Dendritic cell treated with granulocyte-macrophage colony-stimulating factor and Interleukin-4, amounts not matched to agents 40 ng/mL and 50 ng/mL, for 4 days (primary cell): ENCODE measurements around the gene HSPA9.

Experiments used
- H3K27ac Mint-ChIP-seq: one replicate; pipeline ENCODE4 v1.8.0; 2022; ENCODE audit warnings: mild to moderate bottlenecking, mixed read lengths
- H3K27me3 Mint-ChIP-seq: one replicate; pipeline ENCODE4 v1.8.0; 2022; ENCODE audit warnings: mild to moderate bottlenecking, mixed read lengths
- H3K36me3 Mint-ChIP-seq: one replicate; pipeline ENCODE4 v1.8.0; 2022; ENCODE audit warnings: low read depth, mixed read lengths
- H3K4me1 Mint-ChIP-seq: one replicate; pipeline ENCODE4 v1.8.0; 2022; ENCODE audit warnings: low read depth, mixed read lengths
- H3K4me3 Mint-ChIP-seq: one replicate; pipeline ENCODE4 v1.8.0; 2022; ENCODE audit warnings: mild to moderate bottlenecking, moderate library complexity, mixed read lengths
- H3K9me3 Mint-ChIP-seq: one replicate; pipeline ENCODE4 v1.8.0; 2022; ENCODE audit warnings: mixed read lengths
- intact Hi-C: fragments of 100-400 bp; cut with micrococcal nuclease; formaldehyde crosslinking; loops from one replicate; pipeline ENCODE4 v1.15.0; 2022

Gene HSPA9

DNA sequence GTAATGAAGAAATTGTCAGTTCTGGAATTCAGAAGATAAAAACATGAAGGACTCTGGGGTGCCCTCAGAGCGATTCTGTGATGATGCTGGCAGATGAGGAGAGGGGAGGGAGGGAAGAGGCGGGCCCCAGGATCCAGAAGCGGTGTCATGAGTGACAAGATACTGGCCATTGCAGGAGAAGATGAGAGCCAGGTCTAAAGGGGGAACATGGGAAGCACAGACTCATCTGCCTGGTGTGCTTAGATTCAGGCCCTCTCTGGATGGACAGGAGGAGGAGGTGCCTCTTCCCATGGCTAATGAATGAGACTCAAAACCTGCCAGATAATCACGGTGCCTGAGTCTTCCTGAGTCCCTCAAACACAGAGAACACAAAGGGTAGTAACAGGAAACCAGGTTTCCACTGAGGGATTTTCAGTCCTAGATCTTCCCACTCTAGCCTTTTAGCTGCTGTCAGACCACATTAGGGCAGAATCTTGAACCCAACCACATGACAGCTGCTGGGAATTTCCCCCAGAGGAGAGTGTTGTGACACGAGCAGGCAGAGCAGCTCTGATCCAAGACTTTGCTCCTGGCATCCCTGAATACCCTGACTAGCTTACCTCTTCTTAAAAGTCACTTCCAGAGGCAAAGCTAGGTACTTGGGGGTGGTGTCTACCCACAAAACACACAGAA, 28.2 kb upstream of the HSPA9 start:
- Mint-ChIP-seq H3K27ac (no peak overlapping the region), H3K27me3 (peaks cover 2% of the 10 kb centered on the region), H3K4me3 (no peak overlapping the region), H3K4me1 (peaks cover 39% of the 10 kb centered on the region), H3K36me3 (no peaks in the 10 kb centered on the region), H3K9me3 (no peaks in the 10 kb centered on the region)
- intact Hi-C loops: no loop called here

DNA sequence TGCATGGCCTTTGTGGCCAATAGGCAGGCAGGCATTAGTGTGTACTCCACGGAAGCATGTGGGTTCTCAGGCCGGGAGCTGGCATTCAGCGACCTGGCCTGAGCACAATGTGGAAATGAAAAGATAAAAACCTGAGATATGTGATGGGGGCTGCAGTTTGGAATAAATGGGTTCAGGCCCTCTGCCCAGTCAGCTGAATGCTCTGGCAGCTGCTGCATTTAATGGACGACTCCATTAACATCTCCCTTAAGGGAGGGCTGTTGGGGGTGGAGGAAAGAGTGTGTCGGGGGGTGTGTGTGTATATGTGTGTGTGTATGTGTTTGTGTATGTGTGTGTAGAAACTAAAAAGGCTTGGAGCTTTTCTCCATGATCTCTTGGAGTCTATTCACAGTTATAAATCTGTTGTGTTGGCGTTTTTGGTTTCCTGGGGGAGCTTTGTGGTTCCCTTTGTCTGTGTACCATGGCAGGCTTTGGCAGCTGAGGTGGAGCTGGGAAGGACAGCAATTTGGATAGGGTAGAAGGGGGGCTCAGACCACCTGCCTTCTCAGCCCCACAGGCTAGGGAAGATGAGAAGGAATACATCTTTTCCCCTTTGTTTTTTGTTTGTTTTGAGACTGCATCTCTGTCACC, 27.3 kb upstream of the HSPA9 start:
- H3K27me3 Mint-ChIP-seq: peaks cover 2% of the 10 kb centered on the region

DNA sequence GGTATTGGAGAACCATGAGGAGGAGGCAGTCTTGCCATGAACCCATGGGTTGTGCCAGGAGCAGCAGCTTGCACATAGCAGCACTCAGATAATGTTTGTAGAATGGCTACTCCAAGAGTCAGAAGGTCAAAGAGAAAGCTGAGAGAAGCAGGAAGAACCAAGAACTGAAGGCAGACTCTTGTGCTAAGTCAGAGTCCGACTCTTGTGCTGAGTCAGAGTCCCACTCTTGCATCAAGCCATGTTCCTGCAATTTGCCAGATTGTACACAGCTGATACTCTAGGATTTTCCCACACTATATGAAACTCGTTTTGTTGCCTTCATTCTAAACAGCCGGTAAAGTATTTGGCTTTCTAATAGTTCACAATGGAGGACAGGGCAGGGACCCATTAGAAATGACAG, 26.2 kb upstream of the HSPA9 start:
- intact Hi-C loops: no loop called here
- Mint-ChIP-seq H3K27me3 (peaks cover 2% of the 10 kb centered on the region), H3K27ac (no peak overlapping the region), H3K4me3 (no peak overlapping the region), H3K36me3 (no peaks in the 10 kb centered on the region), H3K4me1 (peaks cover 37% of the 10 kb centered on the region), H3K9me3 (no peaks in the 10 kb centered on the region)

More for the DNA sequence above, 27.3 kb upstream of the HSPA9 start:
- Mint-ChIP-seq H3K27ac (no peak overlapping the region), H3K4me1 (peaks cover 39% of the 10 kb centered on the region), H3K9me3 (no peaks in the 10 kb centered on the region), H3K36me3 (no peaks in the 10 kb centered on the region), H3K4me3 (no peak overlapping the region)
- intact Hi-C loops: no loop called here

DNA sequence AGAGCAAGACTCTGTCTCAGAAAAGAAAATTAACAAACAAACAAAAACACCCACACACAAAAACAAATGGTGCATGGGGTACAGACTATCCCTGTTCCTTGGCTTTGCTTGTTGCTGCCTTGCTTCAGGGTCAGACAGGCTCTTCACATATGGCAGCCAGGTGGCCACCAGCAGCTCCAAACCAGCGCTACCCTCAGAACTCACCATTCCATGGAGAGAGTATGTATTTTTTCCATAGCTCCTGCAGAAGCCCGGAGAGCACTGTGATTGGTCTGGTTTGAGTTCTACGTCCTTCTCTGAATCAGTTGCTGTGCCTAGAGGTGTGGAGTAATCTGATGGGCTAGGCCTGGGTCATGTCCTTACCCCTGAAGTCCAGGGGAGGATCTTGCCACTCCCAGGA, 25.2 kb upstream of the HSPA9 start:
- Mint-ChIP-seq H3K36me3 (no peaks in the 10 kb centered on the region), H3K27ac (no peak overlapping the region), H3K4me3 (no peak overlapping the region), H3K27me3 (peaks cover 2% of the 10 kb centered on the region), H3K4me1 (peaks cover 27% of the 10 kb centered on the region), H3K9me3 (no peaks in the 10 kb centered on the region)
- intact Hi-C loops: no loop called here

DNA sequence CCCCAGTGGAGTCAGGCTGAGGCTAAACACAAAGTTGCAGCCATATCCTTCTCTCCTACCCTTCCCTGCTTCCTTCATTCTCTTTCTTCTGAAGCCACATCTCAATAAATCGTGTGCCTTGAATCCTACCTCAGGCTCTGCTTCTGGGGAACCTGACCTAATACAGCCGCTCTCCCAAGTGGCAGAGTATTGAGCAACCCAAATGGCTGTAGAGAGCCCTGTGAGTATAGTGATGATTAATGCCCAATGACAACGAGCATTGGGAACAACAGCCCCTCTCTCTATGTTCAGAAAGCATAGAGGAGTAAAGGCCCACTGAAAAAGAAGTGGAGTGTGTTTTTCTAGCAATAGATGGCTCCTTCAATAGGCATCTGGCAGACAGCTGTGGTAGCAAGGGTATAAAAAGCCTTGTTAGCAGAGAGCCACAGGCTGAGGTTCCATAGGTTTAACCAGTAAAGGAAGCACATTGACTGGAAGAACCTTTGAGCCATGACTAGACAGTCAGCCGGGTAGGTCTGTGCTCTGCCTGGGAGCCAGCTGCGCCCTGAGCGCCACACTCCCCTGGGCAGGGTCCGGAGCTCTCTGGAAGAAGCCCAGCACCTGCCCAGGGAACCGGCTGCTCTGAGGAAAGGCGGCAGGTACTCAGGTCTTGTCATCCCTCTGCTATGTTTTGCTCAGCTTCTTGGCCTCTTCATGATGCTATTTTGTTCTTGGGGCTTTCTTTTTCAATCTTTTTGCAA, 22.6 kb upstream of the HSPA9 start:
- Mint-ChIP-seq H3K4me3 (no peak overlapping the region), H3K27me3 (peaks cover 2% of the 10 kb centered on the region), H3K9me3 (no peaks in the 10 kb centered on the region), H3K4me1 (peaks cover 6% of the 10 kb centered on the region), H3K36me3 (no peaks in the 10 kb centered on the region), H3K27ac (no peak overlapping the region)
- intact Hi-C loops: no loop called here

DNA sequence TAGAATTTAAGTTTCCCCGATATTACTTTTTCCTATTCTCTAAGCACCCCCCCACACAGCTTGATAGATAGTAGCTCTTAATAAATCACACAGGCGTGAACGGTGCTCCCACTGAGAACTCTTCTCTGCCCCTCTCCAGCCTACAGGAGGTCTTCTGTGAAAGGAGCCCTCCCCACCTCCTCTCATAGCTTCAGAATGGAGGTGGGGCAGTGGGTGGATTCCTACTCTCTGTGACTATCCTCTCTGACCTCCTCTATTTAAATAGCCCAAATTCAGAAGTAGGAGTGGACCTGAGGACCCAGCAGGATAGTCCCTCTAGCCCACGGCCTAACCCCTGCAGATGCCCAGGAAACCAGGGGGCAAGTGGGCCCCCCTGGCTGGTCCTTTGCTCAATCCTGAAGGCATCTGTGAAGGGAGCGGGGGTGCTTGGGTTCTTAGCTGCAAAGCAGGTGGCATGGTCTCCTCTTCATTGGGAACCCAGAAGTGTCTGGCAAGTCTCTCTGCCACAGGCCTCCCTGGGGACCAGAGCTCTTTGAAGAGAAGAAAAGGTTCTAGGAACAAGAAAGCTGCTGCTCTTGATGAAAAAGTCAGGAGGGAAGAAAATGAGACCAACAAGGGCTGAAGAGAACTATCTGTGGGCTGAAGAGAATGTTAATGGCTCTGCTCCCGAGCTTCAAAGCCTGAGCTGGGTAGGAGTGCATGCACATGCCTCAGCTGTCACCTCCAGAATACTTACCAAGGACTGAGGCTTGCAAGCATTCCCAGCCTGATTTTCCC, 21.1 kb upstream of the HSPA9 start:
- H3K36me3 Mint-ChIP-seq: no peaks in the 10 kb centered on the region
- intact Hi-C loops: no loop called here
- no peak overlapping the region for H3K4me3 Mint-ChIP-seq
- no peak overlapping the region for H3K27ac Mint-ChIP-seq
- H3K9me3 Mint-ChIP-seq: no peaks in the 10 kb centered on the region
- H3K27me3 Mint-ChIP-seq: no peaks in the 10 kb centered on the region
- peaks cover 2% of the 10 kb centered on the region for H3K4me1 Mint-ChIP-seq

DNA sequence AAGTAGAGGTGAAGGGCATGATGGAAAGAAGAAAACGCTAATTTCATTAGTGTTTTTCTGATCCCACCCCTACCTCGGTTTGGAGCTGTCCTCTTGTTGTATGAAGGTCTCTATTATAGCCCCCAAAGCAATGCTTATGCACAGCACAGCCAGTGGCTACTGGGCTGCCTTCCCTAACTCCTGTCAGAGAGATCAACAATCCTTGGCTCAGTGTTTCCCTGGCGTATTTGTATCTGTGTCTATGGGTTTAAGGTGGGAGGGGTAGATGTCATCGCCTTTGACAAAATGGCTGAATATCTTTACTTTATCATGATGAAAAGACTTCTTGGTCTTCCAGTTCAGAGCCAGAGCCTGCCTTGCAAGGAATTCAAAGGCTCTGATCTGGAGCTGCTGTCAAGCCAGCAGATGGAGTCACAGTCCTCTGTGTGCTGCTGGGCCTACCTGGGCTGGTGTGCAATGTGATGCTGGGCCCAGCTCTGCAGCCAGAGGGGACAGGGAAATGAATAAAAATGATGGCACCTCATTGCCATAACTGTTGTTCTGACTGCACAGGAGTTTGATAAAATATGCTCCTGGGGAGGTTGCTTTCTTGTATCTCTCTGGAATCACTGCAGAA, 20.1 kb upstream of the HSPA9 start:
- intact Hi-C loops: no loop called here

DNA sequence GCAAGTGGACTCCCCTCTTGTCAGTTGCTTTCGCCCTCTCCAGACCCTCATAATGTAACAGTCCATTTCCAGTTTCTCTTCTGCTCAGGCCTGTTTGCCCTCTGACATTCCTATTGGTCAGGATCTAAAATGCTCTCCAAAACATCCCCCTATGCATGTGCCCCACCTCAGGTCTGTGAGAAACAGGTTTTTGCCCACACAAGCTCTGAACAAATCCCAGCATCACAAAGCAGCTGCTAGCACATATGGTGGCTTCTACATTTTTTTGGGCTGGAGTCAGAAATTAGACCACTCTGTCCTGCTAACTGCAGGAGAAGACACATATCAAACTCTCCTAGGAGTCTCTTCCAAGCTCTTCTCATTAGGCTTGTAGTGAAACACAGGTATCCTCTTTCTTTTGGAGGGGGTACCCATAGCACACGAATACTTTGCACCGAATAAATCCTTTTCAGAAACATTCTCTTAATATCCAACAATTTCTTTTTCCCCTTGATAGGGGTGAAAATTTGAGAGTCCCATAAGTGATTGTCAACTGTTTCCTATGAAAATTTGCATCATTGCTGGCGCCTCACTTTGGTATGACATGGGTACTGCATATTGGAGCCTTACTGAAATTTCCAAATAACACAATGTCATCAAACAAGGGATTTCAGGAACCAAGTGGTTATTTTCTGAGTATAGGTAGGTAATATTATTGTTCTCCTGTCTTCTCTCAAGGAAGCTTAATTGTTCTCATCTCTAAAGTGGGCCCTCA, 19.3 kb upstream of the HSPA9 start:
- no peak overlapping the region for H3K27ac Mint-ChIP-seq
- intact Hi-C loops: no loop called here
- H3K4me1 Mint-ChIP-seq: no peaks in the 10 kb centered on the region
- no peaks in the 10 kb centered on the region for H3K9me3 Mint-ChIP-seq
- no peaks in the 10 kb centered on the region for H3K27me3 Mint-ChIP-seq
- no peak overlapping the region for H3K4me3 Mint-ChIP-seq
- no peaks in the 10 kb centered on the region for H3K36me3 Mint-ChIP-seq

More for the DNA sequence above, 20.1 kb upstream of the HSPA9 start:
- no peaks in the 10 kb centered on the region for H3K36me3 Mint-ChIP-seq
- H3K4me3 Mint-ChIP-seq: no peak overlapping the region
- no peaks in the 10 kb centered on the region for H3K9me3 Mint-ChIP-seq
- H3K4me1 Mint-ChIP-seq: no peaks in the 10 kb centered on the region
- no peaks in the 10 kb centered on the region for H3K27me3 Mint-ChIP-seq
- no peak overlapping the region for H3K27ac Mint-ChIP-seq

DNA sequence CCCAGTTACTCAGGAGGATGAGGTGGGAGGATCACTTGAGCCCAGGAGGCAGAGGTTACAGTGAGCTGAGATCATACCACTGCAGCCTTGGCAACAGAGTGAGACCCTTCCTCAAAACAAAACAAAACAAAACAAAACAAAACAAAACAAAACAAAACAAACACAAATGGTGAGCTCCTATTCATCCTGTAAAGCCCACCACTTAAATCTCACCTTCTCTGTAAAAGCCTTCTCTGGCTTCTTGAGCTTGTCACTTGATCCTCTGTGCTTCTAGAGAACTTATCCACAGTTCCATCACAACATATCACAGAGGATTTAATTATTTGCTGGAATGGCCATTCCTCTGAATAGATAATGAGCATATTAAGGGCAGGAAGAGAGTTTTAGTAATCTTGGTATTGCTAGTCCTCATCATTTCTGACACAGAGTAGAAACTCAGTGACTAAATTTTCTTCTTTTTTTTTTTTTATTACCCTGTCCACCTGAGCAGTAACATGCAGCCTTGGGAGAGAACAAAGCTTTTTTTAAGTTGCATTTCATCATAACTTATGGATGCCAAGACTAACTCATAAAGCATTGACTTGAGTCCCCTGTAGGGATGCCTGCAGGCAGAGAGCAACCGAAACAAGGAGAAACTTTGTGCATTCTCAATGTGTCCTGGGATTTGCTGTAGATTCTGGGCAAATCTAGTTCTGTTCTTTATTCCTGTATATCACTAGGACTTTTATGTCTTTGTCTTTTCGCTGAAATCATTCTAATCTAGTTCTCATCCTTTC, 13.0 kb upstream of the HSPA9 start:
- no peaks in the 10 kb centered on the region for H3K36me3 Mint-ChIP-seq
- no peak overlapping the region for H3K27ac Mint-ChIP-seq
- intact Hi-C loops: loop anchor here (10.0 kb wide), 1 partner anchor 167 kb away; the partner anchor contains the start of gene CTNNA1
- no peak overlapping the region for H3K4me3 Mint-ChIP-seq
- H3K27me3 Mint-ChIP-seq: peaks cover 4% of the 10 kb centered on the region
- H3K9me3 Mint-ChIP-seq: no peaks in the 10 kb centered on the region
- H3K4me1 Mint-ChIP-seq: no peaks in the 10 kb centered on the region

DNA sequence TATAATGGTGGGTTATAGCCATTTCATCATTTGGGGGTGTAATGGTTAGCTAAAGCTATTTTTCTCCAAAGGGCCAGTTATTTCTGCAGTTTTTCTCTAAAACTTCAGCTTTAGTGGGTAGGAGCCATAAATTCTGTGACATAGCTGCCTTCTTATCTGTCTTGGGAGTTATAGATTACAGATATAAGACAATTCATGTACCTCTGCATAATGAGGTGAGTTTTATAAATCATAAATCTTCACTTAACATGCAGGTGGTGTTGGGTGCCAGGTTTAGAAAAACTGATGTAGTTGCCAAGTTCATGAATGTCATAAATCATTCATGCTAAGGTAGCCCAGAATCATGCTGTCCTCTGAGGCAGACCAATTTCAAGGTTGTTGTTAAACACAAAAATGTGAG, 10.0 kb upstream of the HSPA9 start:
- Mint-ChIP-seq H3K27ac (no peak overlapping the region), H3K4me1 (no peaks in the 10 kb centered on the region), H3K27me3 (peaks cover 4% of the 10 kb centered on the region), H3K9me3 (no peaks in the 10 kb centered on the region), H3K36me3 (no peaks in the 10 kb centered on the region), H3K4me3 (no peak overlapping the region)
- intact Hi-C loops: loop anchor here (10.0 kb wide), 1 partner anchor 170 kb away; the partner anchor contains the start of gene CTNNA1

DNA sequence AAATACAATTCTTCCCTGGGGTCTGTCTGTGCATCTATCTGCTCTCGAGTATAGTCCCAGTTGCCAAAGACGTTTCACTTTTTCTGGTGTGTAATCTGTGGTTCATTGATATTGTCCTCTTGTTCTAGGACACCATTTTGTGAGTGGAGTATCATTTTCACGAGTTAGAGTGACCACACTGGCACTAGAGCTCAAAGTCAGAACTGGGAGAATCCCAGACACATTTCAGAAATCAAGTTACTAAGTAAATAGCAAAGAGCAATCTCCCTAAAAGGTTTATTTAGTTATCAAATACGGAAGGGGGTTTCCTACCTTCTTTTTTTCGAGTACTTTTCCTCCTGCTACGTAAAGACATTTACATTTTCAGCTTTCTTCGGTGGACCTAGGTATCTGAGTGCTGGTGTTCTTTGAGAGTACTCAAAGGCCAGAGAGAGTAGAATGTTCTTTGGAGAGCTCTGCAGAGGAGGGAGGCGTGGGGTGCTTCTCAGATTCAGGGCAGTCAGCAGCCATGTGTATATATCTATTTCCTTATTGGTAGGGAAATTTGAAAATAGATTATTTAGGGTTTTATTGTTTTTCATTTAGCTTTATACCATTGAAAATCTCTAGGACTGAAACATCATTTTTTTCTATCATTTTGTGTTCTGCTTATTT, 8.9 kb upstream of the HSPA9 start:
- Mint-ChIP-seq H3K4me3 (no peak overlapping the region), H3K27ac (no peak overlapping the region), H3K27me3 (peaks cover 4% of the 10 kb centered on the region), H3K9me3 (no peaks in the 10 kb centered on the region), H3K4me1 (no peaks in the 10 kb centered on the region), H3K36me3 (no peaks in the 10 kb centered on the region)
- intact Hi-C loops: loop anchor here (10.0 kb wide), 1 partner anchor 171 kb away; the partner anchor contains the start of gene CTNNA1

DNA sequence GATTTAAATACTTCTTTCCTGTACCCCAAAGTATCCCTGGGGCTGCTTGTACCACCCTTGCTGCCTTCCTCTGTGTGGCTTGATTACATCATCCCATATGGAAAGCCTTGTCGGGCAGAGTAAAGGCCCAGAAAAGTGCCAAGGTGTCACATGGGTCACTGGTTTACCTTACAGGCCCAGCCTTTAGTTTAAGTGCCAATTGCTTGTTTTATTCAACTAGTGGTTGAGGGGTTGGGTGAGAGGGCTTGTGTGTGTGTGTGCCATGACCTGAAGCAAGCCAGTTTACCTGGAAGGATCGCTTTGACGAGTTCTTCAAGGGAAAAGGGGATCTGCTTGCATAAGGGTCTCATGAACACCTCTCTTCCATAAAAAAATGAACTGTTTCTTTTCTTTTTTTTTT, 7.8 kb upstream of the HSPA9 start:
- Mint-ChIP-seq H3K27ac (no peak overlapping the region), H3K9me3 (no peaks in the 10 kb centered on the region), H3K4me1 (peaks cover 2% of the 10 kb centered on the region), H3K4me3 (no peak overlapping the region), H3K27me3 (peaks cover 4% of the 10 kb centered on the region), H3K36me3 (no peaks in the 10 kb centered on the region)
- intact Hi-C loops: loop anchor here (10.0 kb wide), 1 partner anchor 172 kb away; the partner anchor contains the start of gene CTNNA1
